ENCODE results near the gene CNN1.

CNN1 gene

GRCh38 chr19:11538232-11539036 lies at the start of gene CNN1:
CNN1 (plus strand) TSS chr19:11538851; CDS start chr19:11538928, 77 bp downstream.
- no peak for DNase-seq

- no peak for DNase-seq
These were observed 49.3 kb upstream of the CNN1 start for GRCh38 chr19:11489378-11489777.

- DNase-seq = no peak
These were observed 43.9 kb upstream of the CNN1 start for GRCh38 chr19:11494634-11495285.

GRCh38 chr19:11495481-11495880 lies 43.2 kb upstream of the CNN1 start:
- DNase-seq = no peak

- no peak for DNase-seq
These were observed 42.8 kb upstream of the CNN1 start for GRCh38 chr19:11495885-11496284.

- DNase-seq = peak; percentile 65
These were observed 42.1 kb upstream of the CNN1 start for GRCh38 chr19:11496391-11497163.

GRCh38 chr19:11499220-11499726 lies 39.4 kb upstream of the CNN1 start:
- DNase-seq = no peak

GRCh38 chr19:11499890-11500420 lies 38.7 kb upstream of the CNN1 start:
- no peak for DNase-seq

- no peak for DNase-seq
These were observed 34.1 kb upstream of the CNN1 start for GRCh38 chr19:11504502-11505031.

GRCh38 chr19:11505032-11505503 lies 33.6 kb upstream of the CNN1 start:
- DNase-seq = peak; percentile 98

GRCh38 chr19:11505504-11506100 lies 33.0 kb upstream of the CNN1 start, which contains the start of gene ZNF653:
ZNF653 (minus strand) TSS chr19:11505839; CDS start chr19:11505786, 53 bp downstream.
- peak; percentile 95 for DNase-seq

- DNase-seq = no peak
These were observed 32.5 kb upstream of the CNN1 start for GRCh38 chr19:11506101-11506555.

- no peak for DNase-seq
These were observed 31.7 kb upstream of the CNN1 start for GRCh38 chr19:11506967-11507366.

- DNase-seq = no peak
These were observed 31.1 kb upstream of the CNN1 start for GRCh38 chr19:11507370-11508078.

GRCh38 chr19:11510444-11510843 lies 28.2 kb upstream of the CNN1 start:
- DNase-seq = no peak

- DNase-seq = no peak
These were observed 24.7 kb upstream of the CNN1 start for GRCh38 chr19:11513946-11514345.

- DNase-seq = no peak
These were observed 19.5 kb upstream of the CNN1 start for GRCh38 chr19:11519138-11519537.

GRCh38 chr19:11528551-11529341 lies 9.9 kb upstream of the CNN1 start, which contains the start of gene ECSIT:
ECSIT (minus strand) TSS chr19:11529134; CDS start chr19:11519170, 9,964 bp downstream.
- DNase-seq = peak; percentile 90

GRCh38 chr19:11530432-11530831 lies 8.2 kb upstream of the CNN1 start:
- peak; percentile 28 for DNase-seq

- no peak for DNase-seq
These were observed 4.1 kb upstream of the CNN1 start for GRCh38 chr19:11534538-11534937.

Data from activated T-cell treated with anti-CD3 and anti-CD28 coated beads, Interleukin-2, amount 50 U/mL, for 1 hour (primary cell).